Loucy (cell line): ENCODE data around the gene ZNF805.
"Not testable (repeated sequence)": the region's sequence is repeated elsewhere in the genome, so short reads cannot be mapped to it uniquely, and the experiment has no call there.

ENCODE experiments used
- H2AFZ ChIP-seq: fragments of 200-600 bp; sonication (generic); 2 replicates; pipeline ENCODE4 v1.6.0; 2016; ENCODE audit warnings: antibody characterized with exemption, mild to moderate bottlenecking, low read length, moderate library complexity
- H3F3A ChIP-seq: fragments of 200-600 bp; 2 replicates; pipeline ENCODE4 v1.6.0; 2016; ENCODE audit warnings: antibody characterized with exemption, low read depth, mild to moderate bottlenecking
- H3K27me3 ChIP-seq: fragments of 200-600 bp; sonication (generic); 2 replicates; pipeline ENCODE4 v1.6.1; 2014; ENCODE audit warnings: low read length, mild to moderate bottlenecking; ENCODE audit not compliant: insufficient read depth, poor library complexity, severe bottlenecking
- H3K36me3 ChIP-seq: fragments of 200-600 bp; sonication (generic); 2 replicates; pipeline ENCODE4 v1.6.1; 2016; ENCODE audit warnings: low read length; ENCODE audit not compliant: insufficient read depth
- H3K4me1 ChIP-seq: fragments of 200-600 bp; sonication (generic); 2 replicates; pipeline ENCODE4 v1.5.1; 2014; ENCODE audit warnings: low read length, mild to moderate bottlenecking; ENCODE audit not compliant: insufficient read depth, poor library complexity, severe bottlenecking
- H3K4me2 ChIP-seq: fragments of 200-600 bp; sonication (generic); 2 replicates; pipeline ENCODE4 v1.6.0; 2014; ENCODE audit warnings: antibody characterized with exemption, low read length, low read depth, mild to moderate bottlenecking; ENCODE audit not compliant: poor library complexity, severe bottlenecking
- H3K4me3 ChIP-seq: fragments of 200-600 bp; sonication (generic); 2 replicates; pipeline ENCODE4 v1.5.1; 2014; ENCODE audit warnings: low read length, mild to moderate bottlenecking, mixed read lengths; ENCODE audit not compliant: poor library complexity, severe bottlenecking
- H3K79me2 ChIP-seq: fragments of 200-600 bp; sonication (generic); 2 replicates; pipeline ENCODE4 v1.6.1; 2014; ENCODE audit warnings: low read length; ENCODE audit not compliant: insufficient read depth
- H3K9ac ChIP-seq: fragments of 200-600 bp; sonication (generic); 2 replicates; pipeline ENCODE4 v1.6.0; 2014; ENCODE audit warnings: mild to moderate bottlenecking, low read depth, low read length, moderate library complexity; ENCODE audit not compliant: poor library complexity, severe bottlenecking
- H3K9me2 ChIP-seq: fragments of 200-600 bp; sonication (generic); replicated peaks from 2 replicates; pipeline ENCODE4 v1.6.1; 2016; ENCODE audit warnings: low read depth, low read length, mixed read lengths
- H3K9me3 ChIP-seq: fragments of 200-600 bp; sonication (generic); 2 replicates; pipeline ENCODE4 v1.6.1; 2014; ENCODE audit warnings: mild to moderate bottlenecking, antibody characterized with exemption, low read length, low read depth; ENCODE audit not compliant: insufficient read depth
- H4K20me1 ChIP-seq: fragments of 200-600 bp; sonication (generic); 2 replicates; pipeline ENCODE4 v1.6.0; 2014; ENCODE audit warnings: antibody characterized with exemption, low read length, mild to moderate bottlenecking; ENCODE audit not compliant: insufficient read depth, poor library complexity, severe bottlenecking
- CTCF ChIP-seq: fragments of 200-600 bp; sonication (generic); conservative IDR thresholded peaks from 2 replicates; pipeline ENCODE4 v1.5.1; 2014; ENCODE audit warnings: mild to moderate bottlenecking, antibody characterized with exemption, low read length
- EZH2phosphoT487 ChIP-seq: fragments of 200-600 bp; IDR thresholded peaks from 2 replicates; pipeline ENCODE4 v1.6.1; 2018; ENCODE audit warnings: antibody characterized with exemption, mild to moderate bottlenecking, moderate library complexity, borderline replicate concordance

The ZNF805 gene

DNA sequence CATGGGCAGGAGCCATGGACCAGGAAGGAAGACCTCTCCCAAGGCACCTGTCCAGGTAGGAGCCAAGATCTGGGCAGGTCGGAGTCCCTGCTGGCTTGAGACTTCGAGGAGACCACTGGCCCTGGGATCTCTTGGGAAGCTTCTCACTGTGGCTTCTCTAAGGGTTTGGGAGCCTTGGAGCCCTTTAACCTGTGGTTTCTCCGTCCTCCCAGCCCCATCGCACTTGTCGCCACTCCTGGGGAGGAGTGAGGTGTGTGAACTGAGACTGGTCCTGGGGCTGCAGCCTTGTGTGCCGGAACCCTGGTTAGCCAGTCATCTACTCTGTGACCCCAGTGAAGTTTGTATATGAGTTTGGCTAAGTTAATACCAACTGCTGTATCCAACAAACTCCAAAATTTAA is 8.2 kb downstream of the ZNF805 start:
- H3K4me3 ChIP-seq: no peak overlapping the region
- H3K4me1 ChIP-seq: no peaks in the 10 kb centered on the region
- no peak overlapping the region for H3K4me2 ChIP-seq
- H3K27me3 ChIP-seq: no peaks in the 10 kb centered on the region
- no peak overlapping the region for H2AFZ ChIP-seq
- peaks cover 36% of the 10 kb centered on the region; the same call in 1 of the 2 replicates for H3K36me3 ChIP-seq
- H3K9me3 ChIP-seq: no peaks in the 10 kb centered on the region
- TF ChIP-seq CTCF: no peak
- no peak for TF ChIP-seq EZH2phosphoT487
- H4K20me1 ChIP-seq: no peaks in the 10 kb centered on the region
- no peaks in the 10 kb centered on the region for H3K9me2 ChIP-seq
- no peak overlapping the region for H3K9ac ChIP-seq
- H3K79me2 ChIP-seq: peaks cover 10% of the 10 kb centered on the region; the same call in 1 of the 2 replicates
- no peaks in the 10 kb centered on the region for H3F3A ChIP-seq

DNA sequence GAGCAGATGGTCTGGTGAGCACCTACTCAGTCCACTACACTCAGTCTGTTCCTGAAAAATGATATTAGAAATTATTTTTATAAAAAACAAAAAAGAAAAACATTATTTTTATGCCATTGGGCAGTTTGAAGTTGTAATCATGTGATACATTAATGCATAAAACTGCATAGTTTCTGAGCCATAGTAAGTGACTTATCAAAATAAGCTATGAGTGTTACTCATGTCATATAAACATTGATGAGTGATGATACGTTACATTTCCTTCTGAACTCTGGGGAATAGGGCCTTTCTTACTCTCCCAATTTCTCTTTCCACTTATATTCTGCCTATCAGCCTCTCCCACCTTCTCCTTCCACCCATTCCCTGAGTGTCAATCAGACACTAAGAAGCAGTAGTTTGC is 8.9 kb downstream of the ZNF805 start:
- TF ChIP-seq CTCF (no peak), EZH2phosphoT487 (no peak)
- H3F3A ChIP-seq: no peaks in the 10 kb centered on the region
- H2AFZ ChIP-seq: no peak overlapping the region
- peaks cover 43% of the 10 kb centered on the region; the same call in 1 of the 2 replicates for H3K36me3 ChIP-seq
- H3K4me2 ChIP-seq: no peak overlapping the region
- H3K9ac ChIP-seq: no peak overlapping the region
- H3K27me3 ChIP-seq: no peaks in the 10 kb centered on the region
- H3K9me2 ChIP-seq: no peaks in the 10 kb centered on the region
- H3K4me3 ChIP-seq: no peak overlapping the region
- no peaks in the 10 kb centered on the region for H3K4me1 ChIP-seq
- H4K20me1 ChIP-seq: no peaks in the 10 kb centered on the region
- peaks cover 5% of the 10 kb centered on the region; the same call in 1 of the 2 replicates for H3K79me2 ChIP-seq
- no peaks in the 10 kb centered on the region for H3K9me3 ChIP-seq

GRCh38 chr19:57253767-57254166 is 13.3 kb downstream of the ZNF805 start:
- not testable (repeated sequence) for H3K27me3 ChIP-seq, H4K20me1 ChIP-seq, H3K4me3 ChIP-seq, H3F3A ChIP-seq, H3K9ac ChIP-seq, H2AFZ ChIP-seq, H3K79me2 ChIP-seq, H3K4me1 ChIP-seq, H3K9me3 ChIP-seq, H3K9me2 ChIP-seq, H3K4me2 ChIP-seq
- H3K36me3 ChIP-seq: peaks cover 40% of the 10 kb centered on the region; the same call in 1 of the 2 replicates

DNA sequence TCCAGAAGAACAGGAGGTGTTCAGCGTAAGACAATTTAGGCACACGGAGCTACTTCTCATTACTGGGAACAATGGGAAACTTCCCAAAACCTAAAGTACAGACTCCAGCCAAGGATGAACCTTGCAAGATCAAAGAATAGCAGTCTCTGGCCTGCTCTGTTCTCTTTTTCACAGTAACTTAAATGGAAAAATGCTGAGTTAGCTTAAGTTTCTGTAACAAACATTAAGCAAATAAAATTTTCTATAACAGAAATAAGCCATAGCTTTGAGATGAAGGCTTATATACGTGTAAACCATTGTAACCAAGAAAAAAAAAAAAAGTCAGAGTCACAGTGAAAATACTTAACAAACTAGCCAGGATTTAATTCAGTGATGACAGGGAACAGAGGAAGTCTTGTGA is 21.6 kb downstream of the ZNF805 start:
- Histone ChIP-seq H2AFZ (no peak overlapping the region), H3K4me3 (no peak overlapping the region), H3K9me3 (no peaks in the 10 kb centered on the region), H3F3A (no peaks in the 10 kb centered on the region), H3K79me2 (no peaks in the 10 kb centered on the region), H3K4me2 (no peak overlapping the region), H3K27me3 (no peaks in the 10 kb centered on the region), H3K4me1 (no peaks in the 10 kb centered on the region), H3K9ac (no peak overlapping the region), H3K36me3 (no peaks in the 10 kb centered on the region; the same call in 1 of the 2 replicates), H3K9me2 (no peaks in the 10 kb centered on the region), H4K20me1 (no peaks in the 10 kb centered on the region)
- TF ChIP-seq CTCF: no peak
- no peak for TF ChIP-seq EZH2phosphoT487
